HG03045 (cell line): ENCODE data around the gene TAF1B.

Experiments used
- ATAC-seq: cut with Tn5 transposase; IDR thresholded peaks from one replicate; pipeline ENCODE4 v1.9.1; 2021; ENCODE audit warnings: mild to moderate bottlenecking, moderate library complexity; ENCODE audit not compliant: unreplicated experiment

The TAF1B gene

GRCh38 chr2:9807555-9808305 is 35.5 kb upstream of the TAF1B start:
- ATAC-seq: no peak

- no peak for ATAC-seq
Measured at GRCh38 chr2:9808334-9809063, 34.8 kb upstream of the TAF1B start.

GRCh38 chr2:9809064-9809356 is 34.3 kb upstream of the TAF1B start:
- ATAC-seq: no peak

- ATAC-seq: no peak
Measured at GRCh38 chr2:9809448-9810088, 33.7 kb upstream of the TAF1B start.

DNA sequence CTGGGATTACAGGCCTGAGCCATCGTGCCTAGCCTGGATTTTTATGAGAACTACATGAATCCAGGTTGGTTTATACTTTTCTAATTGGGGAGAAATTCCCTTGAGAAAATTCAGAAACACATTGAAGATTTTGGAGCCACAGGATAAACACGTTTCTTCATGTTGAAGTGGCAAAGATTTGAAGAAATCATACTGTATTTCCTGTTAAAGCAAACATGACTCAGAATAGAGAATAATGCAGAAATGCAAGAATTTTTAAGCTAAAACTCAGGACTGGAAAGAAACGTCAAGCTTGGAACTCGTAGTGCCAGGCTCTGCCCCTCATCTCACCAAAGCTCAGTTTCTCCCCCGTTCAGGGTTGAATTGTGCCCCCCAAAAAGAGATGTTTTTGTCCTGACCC is 32.1 kb upstream of the TAF1B start:
- ATAC-seq: no peak

DNA sequence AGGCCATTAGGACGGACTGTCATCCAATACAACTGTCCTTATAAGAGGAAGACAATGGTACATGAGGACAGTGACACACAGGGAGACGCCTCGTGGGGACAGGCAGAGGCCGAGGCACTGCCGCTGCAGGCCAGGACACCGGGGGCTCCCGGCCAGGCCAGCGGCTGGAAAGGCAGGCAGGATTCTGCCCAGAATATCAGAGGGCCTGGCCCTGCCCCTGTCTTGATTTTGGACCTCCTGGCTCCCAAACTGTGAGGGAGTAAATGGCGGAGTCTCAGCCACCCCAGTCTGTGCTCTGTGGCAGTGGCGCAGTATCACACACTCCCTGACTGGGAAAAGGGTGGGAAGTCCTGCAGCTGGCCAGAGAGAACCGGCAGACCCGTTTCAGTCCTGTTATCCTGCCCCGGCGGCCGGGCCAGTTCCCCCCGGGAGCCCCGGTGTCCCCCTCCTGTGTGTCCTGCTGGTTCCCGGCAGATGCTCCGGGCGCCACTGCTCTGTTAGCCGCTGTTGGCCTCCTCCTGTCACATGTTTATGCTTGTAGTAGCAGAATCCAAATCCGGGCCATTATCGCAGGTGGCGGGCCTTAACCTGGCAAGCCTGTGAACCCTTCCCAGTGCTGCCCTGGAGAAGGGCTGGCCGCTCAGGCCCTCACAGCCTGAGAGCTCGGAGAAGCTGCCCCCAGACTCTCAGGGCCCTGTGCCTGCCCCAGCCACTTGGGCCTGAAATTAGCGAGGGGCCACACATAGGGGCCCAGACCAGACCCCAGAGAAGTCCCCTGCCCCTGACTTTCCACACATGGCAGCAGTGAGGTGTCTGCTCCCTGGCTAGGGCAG is 31.4 kb upstream of the TAF1B start:
- no peak for ATAC-seq

- no peak for ATAC-seq
Measured at GRCh38 chr2:9812945-9813311, 30.3 kb upstream of the TAF1B start.

- no peak for ATAC-seq
Measured at GRCh38 chr2:9813312-9814128, 29.8 kb upstream of the TAF1B start.

GRCh38 chr2:9814129-9814868 is 29.0 kb upstream of the TAF1B start:
- no peak for ATAC-seq

DNA sequence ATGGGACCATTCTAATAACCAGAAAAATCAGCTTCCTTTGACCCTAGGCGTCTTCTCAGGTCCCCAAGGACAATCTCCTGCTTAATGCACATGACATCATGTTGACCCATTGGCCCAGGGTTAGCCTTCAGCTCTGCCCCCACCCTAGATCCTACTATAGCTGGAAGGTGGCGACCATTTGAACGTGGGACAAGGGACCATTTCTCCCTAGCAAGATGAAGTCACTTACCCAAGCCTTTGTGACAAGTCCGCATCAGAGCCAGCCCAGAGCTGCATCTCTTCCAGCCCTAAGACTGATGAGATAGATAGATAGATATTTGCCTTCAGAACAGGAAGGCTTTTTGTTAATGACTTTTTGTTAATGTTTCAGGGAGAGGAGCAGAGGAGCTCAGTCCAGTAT is 28.2 kb upstream of the TAF1B start:
- ATAC-seq: no peak

- no peak for ATAC-seq
Measured at GRCh38 chr2:9815844-9816279, 27.4 kb upstream of the TAF1B start.

GRCh38 chr2:9818097-9818496 is 25.2 kb upstream of the TAF1B start:
- no peak for ATAC-seq

DNA sequence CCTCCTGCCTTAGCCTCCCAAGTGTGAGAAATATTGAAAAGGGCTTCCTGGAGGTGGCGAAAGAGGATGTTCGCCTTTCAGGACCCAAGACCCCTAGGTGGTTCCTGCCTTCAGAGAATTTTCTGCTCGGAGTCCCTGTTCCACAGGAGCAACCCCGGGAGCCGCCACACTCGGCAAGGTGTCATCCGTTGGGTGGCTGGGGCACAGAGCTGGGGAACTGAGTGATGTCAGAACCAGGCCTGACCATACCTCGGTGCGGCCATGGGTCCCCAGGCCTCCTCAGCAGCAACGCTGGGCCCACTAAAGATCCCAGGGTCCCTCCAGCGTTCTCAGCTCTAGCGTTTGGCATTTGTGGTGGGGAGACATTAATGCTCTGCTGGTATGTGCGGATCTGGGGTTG is 23.7 kb upstream of the TAF1B start:
- ATAC-seq: no peak

- no peak for ATAC-seq
Measured at GRCh38 chr2:9820020-9820973, 23.0 kb upstream of the TAF1B start.

- no peak for ATAC-seq
Measured at GRCh38 chr2:9821805-9822445, 21.3 kb upstream of the TAF1B start.

DNA sequence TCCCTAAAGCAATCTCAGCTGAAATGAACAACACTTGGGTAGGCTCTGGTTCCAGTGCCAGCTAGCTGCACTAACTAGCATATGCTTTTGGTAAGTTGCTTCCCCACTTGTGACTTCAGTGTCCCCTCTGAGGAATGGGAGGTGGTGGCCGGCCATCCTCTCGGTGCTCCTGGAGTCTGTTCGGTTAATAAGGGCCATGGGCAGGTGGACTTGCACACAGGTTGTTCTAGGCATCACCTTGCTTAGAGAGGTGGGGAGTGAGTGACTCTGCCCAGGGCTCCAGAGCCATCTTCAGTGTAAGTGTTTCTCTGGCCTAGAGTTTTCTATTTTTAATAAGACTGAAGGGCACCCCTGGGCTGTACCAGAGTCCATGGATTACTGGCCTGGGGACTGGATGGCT is 18.8 kb upstream of the TAF1B start:
- ATAC-seq: no peak

GRCh38 chr2:9824956-9825720 is 18.1 kb upstream of the TAF1B start:
- ATAC-seq: no peak
